ENCODE measurements around the gene SSR4.

Gene SSR4

DNA sequence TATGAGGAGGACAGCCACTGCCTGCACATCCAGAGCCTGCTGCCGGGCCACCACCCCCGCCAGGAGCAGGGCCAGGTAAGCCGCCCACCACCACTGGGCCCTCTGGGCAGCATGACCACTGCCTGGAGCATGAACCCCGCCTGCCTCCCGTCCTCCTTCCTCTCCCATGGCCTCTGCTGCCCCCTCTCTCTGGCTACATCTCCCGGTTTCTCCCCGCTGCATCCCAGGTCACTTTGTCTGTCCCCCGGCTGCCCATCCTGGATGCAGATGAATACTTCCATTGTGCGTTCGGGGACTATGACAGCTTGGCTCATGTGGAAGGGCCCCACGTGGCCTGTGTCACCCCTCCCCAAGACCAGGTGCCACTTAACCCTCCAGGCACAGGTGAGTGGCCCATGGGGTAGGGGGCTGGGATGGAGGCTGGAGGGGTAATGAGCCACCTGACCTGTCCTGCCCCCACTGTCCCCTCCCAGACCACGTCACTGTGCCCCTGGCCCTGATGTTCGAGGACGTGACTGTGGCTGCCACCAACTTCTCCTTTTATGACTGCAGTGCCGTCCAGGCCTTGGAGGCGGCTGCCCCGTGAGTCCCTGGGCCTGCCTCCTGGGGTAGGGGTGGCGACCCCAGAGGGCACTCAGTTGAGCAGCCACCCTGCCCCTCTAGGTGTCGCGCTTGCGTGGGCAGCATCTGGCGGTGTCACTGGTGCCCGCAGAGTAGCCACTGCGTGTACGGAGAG lies 24.4 kb upstream of the SSR4 start:
- DNase-seq, result no peak

DNA sequence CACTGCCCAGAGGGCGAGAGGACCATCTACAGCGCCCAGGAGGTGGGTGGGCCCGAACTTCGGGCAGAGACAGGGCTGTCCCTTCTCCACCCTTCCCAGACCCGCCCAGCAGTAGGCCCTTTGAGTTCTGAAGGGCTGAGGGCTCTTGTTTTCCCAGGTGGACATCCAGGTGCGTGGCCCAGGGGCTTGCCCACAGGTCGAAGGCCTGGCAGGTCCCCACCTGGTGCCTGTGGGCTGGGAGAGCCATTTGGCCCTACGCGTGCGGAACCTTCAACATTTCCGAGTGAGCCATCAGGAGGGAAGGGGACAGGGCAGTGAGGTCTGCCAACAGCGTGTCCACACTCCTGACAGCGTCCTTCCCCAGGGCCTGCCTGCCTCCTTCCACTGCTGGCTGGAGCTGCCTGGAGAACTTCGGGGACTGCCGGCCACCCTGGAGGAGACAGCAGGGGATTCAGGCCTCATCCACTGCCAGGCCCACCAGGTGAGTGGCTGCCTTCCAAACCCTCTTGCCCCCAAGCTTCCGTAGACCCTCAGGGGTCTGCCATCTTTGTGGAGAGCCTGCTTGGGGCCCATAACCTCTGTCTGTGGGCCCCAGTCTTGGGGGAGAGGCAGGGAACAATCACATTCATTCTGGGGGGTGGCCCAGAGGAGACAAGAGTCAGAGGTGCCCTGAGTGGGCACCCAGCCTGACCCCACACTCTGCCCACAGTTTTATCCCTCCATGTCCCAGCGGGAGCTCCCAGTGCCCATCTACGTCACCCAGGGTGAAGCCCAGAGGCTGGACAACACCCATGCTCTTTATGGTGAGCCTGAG lies 23.7 kb upstream of the SSR4 start:
- DNase-seq, result no peak

DNA sequence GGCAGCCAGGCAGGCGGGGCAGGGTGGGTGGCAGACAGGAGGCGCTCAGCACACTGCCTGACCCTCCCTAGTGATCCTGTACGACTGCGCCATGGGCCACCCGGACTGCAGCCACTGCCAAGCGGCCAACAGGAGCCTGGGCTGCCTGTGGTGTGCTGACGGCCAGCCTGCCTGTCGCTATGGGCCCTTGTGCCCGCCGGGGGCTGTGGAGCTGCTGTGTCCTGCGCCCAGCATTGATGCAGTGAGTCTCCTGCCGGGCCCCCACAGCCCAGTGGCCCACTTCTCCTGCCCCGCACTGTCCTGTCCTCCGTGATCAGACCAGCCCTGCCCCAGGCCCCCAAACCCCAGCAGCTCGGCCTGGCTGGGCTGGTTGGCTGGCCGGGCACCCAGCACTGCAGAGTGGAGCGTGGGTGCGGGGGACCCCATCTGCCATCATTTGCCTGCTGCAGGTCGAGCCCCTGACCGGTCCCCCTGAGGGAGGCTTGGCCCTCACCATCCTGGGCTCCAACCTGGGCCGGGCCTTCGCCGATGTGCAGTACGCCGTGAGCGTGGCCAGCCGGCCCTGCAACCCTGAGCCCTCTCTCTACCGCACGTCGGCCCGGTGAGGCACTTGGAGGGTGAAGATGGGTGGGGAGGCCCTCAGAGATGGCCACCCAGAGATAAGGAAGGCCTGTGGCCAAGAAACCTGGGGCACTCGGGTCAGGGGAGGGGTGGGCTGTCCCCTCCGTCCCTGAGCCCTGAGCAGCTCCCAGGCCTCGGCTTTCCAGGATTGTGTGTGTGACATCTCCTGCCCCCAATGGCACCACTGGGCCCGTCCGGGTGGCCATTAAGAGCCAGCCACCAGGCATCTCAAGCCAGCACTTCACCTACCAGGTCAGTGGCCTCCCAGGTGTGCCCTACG lies 22.8 kb upstream of the SSR4 start:
- no peak for DNase-seq

DNA sequence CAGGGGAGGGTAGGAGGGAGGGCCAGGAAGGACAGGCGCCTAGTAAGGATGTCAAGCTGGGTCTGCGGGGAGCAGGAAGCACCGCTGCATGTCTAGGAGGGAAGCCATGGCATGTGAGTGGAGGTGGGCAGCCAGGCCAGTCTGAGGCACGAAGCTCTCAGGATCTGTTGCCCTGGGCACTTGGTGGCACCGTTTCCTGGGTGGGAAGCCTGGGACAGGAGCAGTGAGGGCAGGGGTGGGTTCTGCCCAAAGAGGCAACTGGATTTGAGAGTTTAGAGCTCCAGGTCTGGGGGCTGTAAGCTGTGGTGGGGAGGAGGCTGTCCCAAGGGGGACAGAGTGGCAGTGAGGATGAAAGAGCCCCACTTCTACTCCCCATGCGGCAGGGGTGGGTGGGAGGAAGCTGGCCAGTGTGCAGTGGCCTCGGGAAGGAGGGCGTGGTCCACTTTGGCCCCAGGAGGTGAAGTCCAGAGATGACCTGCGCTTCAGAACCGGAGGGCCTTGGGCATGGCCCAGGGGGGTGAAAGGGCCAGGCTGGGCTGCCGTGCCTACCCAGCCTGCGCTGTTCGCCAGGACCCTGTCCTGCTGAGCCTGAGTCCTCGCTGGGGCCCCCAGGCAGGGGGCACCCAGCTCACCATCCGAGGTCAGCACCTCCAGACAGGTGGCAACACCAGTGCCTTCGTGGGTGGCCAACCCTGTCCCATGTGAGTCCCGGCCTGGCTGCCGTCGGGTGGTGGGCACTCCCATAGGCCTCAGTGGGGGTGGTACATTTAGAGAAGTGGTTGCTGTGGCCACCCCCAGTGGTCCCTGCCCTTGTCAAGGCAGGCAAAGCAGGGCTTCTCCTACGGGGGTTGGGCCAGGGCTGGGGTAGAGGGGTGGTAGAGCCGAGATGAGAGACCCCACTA lies 21.9 kb upstream of the SSR4 start:
- no peak for DNase-seq

DNA sequence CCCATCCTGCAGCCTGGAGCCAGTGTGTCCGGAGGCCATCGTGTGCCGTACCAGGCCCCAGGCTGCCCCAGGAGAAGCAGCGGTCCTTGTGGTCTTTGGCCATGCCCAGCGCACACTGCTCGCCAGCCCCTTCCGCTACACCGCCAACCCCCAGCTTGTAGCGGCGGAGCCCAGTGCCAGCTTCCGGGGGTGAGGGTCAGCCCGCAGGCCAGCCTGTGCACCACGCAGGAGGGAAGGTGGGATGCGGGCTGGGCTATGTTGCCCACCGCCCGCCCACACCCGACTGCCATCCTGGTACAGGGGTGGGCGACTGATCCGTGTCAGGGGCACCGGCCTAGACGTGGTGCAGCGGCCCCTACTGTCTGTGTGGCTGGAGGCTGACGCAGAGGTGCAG lies 21.3 kb upstream of the SSR4 start:
- DNase-seq, result no peak

DNA sequence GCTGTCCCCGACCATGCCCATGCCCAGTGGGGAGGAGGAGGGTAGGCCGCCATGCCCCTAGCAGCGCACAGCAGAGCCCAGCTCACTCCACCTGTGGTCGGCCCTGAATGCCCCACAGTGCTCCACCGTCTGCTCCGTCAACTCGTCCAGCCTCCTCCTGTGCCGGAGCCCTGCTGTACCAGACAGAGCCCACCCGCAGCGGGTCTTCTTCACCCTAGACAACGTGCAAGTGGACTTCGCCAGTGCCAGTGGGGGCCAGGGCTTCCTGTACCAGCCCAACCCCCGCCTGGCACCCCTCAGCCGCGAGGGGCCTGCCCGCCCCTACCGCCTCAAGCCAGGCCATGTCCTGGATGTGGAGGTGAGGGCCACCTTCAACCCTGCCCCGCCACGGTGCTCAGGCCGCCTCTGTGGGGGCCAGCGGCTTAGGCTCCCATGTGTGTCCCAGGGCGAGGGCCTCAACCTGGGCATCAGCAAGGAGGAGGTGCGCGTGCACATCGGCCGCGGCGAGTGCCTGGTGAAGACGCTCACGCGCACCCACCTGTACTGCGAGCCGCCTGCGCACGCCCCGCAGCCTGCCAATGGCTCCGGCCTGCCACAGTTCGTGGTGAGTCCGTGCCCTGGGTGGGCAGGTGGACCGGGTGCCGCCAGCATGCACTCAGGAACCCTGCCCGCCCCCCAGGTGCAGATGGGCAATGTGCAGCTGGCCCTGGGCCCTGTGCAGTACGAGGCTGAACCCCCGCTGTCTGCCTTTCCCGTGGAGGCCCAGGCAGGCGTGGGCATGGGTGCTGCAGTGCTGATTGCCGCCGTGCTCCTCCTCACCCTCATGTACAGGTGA lies 20.5 kb upstream of the SSR4 start:
- no peak for DNase-seq

DNA sequence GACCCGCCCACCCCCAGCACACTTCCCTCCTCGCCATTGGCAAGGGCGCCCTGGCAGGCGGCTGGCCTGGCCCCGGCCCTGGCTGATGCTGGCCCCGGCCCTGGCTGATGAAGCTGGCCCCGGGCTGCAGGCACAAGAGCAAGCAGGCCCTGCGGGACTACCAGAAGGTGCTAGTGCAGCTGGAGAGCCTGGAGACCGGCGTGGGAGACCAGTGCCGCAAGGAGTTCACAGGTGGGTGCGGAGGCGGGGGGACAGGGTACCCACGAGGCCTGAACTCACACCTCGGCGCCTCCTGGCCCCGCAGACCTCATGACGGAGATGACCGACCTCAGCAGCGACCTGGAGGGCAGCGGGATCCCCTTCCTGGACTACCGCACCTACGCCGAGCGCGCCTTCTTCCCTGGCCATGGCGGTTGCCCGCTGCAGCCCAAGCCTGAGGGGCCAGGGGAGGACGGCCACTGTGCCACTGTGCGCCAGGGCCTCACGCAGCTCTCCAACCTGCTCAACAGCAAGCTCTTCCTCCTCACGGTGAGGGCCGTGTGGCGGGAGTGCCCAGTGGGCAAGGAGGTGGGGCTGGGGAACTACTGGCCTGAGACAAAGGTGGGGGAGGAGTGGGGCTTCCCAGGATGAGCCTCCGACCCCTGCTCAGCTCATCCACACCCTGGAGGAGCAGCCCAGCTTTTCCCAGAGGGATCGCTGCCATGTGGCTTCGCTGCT lies 19.7 kb upstream of the SSR4 start:
- DNase-seq, result no peak

DNA sequence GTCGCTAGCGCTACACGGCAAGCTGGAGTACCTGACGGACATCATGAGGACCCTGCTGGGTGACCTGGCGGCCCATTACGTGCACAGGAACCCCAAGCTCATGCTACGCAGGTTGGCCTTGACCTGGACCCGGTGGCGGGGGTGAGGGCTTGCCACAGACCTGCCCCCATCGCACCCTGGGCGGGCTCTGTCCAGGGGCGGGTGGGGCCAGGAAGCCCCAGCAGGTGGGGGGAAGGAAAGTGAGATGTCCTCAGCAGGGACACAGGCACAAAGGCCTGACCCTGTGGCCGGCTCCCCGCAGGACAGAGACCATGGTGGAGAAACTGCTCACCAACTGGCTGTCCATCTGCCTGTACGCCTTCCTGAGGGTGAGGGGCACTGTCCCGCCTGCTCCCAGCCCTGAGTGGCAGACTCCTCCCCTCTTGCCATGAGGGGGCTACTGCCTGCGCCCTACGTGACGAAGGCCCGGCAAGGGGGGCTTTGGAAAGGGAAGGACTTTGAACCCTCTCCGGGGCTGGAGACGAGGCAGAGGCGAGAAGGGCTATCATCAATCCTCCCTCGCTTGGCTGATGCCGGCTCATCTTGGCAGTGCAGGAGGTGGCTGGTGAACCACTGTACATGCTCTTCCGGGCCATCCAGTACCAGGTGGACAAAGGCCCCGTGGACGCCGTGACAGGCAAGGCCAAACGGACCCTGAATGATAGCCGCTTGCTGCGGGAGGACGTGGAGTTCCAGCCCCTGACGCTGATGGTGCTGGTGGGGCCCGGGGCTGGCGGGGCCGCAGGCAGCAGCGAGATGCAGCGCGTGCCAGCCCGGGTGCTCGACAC lies 19.0 kb upstream of the SSR4 start:
- DNase-seq, result no peak

DNA sequence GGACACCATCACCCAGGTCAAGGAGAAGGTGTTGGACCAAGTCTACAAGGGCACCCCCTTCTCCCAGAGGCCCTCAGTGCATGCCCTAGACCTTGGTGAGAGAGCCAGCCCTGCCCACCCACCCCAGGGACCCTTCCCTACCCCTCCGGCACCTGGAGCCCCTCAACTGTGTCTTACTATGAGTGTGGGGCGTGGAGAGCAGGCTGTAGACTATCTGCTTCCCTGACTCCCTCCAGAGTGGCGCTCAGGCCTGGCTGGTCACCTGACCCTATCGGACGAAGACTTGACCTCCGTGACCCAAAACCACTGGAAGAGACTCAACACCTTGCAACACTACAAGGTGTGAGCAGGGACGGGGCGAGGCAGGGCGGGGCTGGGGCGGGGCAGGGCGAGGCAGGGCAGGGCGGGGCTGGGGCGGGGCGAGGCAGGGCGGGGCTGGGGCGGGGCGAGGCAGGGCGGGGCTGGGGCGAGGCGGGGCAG lies 18.3 kb upstream of the SSR4 start:
- DNase-seq, result no peak

DNA sequence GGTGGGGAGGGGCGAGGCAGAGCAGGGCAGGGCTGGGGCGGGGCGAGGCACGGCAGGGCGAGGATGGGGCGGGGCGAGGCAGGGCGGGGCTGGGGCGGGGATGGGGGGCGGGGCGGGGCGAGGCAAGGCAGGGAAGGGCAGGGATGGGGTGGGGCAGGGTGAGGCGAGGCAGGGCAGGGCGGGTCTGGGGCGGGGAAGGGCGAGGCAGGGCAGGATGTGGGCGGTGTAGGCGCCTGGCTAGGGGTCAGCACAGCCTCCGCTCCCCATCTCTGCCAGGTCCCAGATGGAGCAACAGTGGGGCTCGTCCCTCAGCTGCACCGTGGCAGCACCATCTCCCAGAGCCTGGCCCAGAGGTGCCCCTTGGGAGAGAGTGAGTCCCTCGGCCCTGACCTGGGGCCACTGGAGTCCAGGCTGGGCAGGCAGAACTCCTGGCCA lies 17.8 kb upstream of the SSR4 start:
- DNase-seq, result no peak

DNA sequence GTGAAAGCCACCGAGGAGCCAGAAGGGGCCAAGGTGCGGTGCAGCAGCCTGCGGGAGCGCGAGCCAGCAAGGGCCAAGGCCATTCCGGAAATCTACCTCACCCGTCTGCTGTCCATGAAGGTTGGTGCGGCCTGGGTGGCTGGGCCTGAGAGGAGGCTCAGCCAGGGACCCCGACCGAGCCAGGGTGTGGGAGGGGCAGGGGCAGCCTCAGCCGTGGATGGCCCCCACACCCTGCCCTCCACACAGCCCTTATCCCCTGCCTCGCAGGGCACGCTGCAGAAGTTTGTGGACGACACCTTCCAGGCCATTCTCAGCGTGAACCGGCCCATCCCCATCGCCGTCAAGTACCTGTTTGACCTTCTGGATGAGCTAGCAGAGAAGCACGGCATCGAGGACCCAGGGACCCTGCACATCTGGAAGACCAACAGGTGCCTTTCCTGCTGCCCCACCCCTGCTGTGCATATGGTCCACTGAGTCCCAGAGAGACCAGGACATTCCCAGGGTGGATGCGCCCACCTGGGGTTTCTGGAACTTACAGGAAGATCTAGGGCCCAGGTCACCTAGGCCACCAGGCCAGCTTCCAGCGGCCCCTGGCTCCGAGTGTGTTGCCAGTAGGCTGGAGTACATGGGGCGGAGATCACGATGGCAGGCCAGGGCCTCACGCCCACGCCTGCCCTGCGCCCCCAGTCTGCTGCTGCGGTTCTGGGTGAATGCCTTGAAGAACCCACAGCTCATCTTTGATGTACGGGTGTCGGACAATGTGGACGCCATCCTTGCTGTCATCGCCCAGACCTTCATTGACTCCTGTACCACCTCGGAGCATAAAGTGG lies 17.0 kb upstream of the SSR4 start:
- no peak for DNase-seq

DNA sequence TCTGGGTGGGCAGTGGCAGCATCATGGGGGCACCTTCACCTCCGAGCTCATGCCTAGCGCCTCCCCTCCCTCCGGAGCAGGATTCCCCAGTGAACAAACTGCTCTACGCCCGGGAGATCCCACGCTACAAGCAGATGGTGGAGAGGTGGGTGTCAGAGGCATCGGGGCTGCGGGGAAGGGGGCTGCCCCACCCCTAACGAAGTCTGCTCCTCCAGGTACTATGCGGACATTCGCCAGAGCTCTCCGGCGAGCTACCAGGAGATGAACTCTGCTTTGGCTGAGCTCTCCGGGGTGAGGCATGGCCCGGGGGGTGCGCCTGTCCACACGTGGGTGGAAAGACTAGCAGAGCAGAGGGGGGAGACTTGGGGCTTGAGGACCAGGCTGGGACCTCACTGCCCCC lies 16.3 kb upstream of the SSR4 start:
- DNase-seq, result no peak

DNA sequence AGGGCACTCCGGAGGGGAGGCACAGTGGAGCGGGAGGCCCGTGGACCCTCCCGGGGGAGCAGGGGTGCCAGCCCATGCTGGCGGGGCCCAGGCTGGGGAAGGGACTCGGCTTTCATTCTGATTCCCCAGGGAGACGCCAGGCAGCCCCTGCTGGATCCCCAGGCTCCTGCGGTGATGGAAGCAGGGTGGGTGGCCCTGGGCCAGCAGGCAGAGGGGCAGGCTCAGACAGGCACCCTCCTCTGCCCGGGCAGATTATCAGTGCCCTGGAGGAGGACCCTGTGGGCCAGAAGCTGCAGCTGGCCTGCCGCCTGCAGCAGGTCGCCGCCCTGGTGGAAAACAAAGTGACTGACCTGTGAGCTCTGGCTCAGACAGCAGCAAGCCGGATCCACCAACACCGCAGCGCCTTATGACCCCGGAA lies 15.8 kb upstream of the SSR4 start:
- no peak for DNase-seq

DNA sequence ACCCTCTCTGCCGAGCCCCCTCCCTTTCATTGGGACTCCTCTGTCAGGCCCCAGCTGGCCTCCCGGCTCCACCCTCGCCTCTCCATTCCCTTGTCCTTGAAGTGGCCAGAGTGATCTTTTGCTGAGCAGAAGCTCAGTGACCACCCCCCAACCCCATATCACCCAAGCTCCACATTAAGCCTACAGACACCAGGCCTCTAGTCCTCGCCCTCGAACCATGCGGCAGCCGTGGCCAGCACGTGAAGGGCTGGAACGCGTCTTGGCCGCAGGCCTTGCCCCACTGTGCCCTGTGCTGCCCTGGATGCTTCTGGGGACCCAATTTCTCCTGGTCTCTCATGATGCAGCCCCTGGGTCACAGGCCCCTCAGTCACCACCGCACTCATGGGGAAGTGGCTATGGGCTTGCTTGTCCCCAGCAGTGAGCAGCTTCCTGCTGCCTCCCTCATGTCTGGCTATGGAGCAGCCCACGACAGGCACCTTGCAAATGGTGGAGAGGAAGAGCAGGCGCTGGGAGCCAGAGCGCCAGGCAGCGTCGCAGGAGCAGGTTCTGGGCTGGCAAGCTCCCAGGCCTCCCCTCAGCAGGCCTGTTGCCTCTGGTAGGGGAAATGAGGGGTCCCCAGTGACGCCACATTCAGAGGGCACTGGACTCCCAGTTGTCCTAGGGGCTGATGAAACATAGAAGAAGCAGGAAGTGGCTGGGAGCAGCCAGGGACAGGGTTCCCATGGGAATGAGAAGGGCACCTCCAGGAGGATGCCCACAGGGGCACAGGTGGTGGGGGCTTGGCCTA lies 14.4 kb upstream of the SSR4 start:
- peak in 1 of 3 experiments; percentile 41 for DNase-seq

DNA sequence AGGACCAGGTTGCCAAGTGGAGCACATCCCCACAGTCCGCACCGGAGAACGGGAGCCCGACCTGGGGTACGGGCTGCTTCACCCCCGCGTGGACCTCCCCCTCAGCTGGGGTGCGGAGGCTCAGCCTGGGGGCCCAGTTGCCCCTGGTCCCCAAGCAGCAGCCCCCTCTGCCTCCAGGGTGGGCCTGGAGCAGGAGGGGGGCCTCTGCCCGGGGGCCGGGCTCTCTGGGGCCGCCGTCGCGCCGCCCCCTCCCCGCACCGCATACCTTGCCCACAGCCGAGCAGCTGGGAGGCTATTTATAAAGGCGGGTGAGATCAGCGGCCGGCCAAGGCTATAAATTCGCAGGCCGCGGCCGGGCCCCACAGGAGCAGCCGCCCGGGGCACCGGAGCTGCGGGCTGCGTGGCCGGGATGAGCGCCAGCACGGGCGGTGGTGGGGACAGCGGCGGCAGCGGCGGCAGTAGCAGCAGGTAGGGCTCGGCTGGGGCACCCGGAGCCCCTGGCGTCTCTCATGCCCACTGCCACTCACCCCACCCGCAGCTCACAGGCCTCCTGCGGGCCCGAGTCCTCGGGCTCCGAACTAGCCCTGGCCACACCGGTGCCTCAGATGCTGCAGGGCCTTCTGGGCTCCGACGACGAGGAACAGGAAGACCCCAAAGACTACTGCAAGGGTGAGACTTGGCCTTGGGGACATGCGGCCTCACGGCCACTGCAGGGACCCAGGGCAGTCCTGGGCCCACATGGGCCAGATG lies 13.6 kb upstream of the SSR4 start, which contains the start of gene SRPK3:
Gene SRPK3 (plus strand): TSS at position 364 of the 750 bp plus-strand sequence. CDS start 46 bp downstream, at position 410.
- DNase-seq, result peak in 2 of 3 experiments; percentile 25 to 35

DNA sequence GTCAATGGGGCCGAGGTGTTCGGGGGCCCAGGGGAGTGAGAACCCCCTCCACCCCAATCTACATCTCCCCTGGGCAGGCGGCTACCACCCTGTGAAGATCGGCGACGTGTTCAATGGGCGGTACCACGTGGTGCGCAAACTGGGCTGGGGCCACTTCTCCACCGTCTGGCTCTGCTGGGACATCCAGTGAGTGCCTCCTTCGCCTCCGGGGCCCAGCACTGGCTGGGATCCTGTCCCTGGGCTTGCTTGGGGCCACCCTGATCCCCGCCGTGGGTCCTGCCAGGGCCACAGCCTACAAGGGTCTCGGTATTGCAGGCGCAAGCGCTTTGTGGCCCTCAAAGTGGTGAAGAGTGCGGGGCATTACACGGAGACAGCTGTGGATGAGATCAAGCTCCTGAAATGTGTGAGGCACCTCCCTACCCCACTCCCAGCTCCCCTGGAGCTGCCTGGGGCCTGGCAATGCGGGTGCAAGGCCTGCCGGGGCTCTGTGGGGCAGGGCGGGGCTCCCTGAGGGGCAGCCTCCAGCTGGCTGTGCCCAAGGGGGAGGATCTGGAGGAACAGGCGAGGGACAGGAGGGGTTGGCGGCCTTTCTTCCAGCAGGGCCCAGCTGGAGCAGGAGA lies 12.9 kb upstream of the SSR4 start:
- DNase-seq, result no peak

Measured in NCI-H1417 (cell line).